K562 (cell line): ENCODE measurements around the gene EZH2. TPM values are rescaled to one million over a fixed set of nuclear protein-coding genes. Genes with fewer than 3 reads are reported as not detected.

Experiments used
- ATAC-seq: fragments of 200-7000 bp; cut with Tn5 transposase; 3 replicates; pipeline ENCODE4 v1.9.1; 2020; ENCODE audit warnings: moderate library complexity
- BruUV-seq: library from RNA; stranded (reverse); fragments of 400-500 nt; replicated peaks from 2 replicates; lab custom pipeline; 2021; lab: Mats Ljungman, UMichigan
- CTCF ChIA-PET: fragments of 300-600 bp; formaldehyde crosslinking; extraction: SDS; loops from one replicate; lab custom pipeline; 2021; ENCODE audit warnings: low intra/inter-chr PET ratio; lab: Yijun Ruan, JAX
- POLR2A ChIA-PET: fragments of 300-600, 350-650 bp; sonication (Branson Sonifier 250); formaldehyde crosslinking; extraction: SDS; loops from one replicate; lab custom pipeline; 2021; ENCODE audit warnings: antibody characterized with exemption, inconsistent platforms; lab: Yijun Ruan, JAX
- DNase-seq, 4 experiments: peaks; one replicate each; pipeline versions ENCODE4 v3.0.0 to v3.0.0-alpha.2; 2011 to 2018; ENCODE audit warnings: low spot score in 3 of 4, mixed read lengths in 3 of 4; ENCODE audit errors: extremely low read depth in 1 of 4
- FAIRE-seq: peaks from 2 replicates; lab custom pipeline; 2011; peaks lifted over from hg19 to GRCh38; lab: Jason Lieb, UNC
- H2AFZ ChIP-seq: 2 replicates; pipeline ENCODE4 v1.6.0; 2011; ENCODE audit warnings: low read depth, low read length, control low read depth, inconsistent platforms
- H3K27ac ChIP-seq: fragments of 200-600 bp; 3 replicates; pipeline ENCODE4 v1.8.0; 2011; ENCODE audit warnings: low read depth, mild to moderate bottlenecking, control low read depth, inconsistent platforms, low read length, moderate library complexity, mixed read lengths; ENCODE audit errors: extremely low read depth
- H3K27me3 ChIP-seq, 2 experiments: fragments of 300-600 bp in 1 of 2; 2 replicates in 1 of 2; 3 replicates in 1 of 2; pipeline versions ENCODE4 v1.6.0 to v1.8.0; 2011; ENCODE audit warnings: inconsistent platforms in 2 of 2, low read length in 2 of 2, mild to moderate bottlenecking in 1 of 2, mixed read lengths in 1 of 2, moderate library complexity in 1 of 2; ENCODE audit not compliant: control insufficient read depth in 2 of 2, insufficient read depth in 2 of 2
- H3K36me3 ChIP-seq: fragments of 300-600 bp; 3 replicates; pipeline ENCODE4 v1.8.0; 2011; ENCODE audit warnings: mild to moderate bottlenecking, low read length, inconsistent platforms; ENCODE audit not compliant: control insufficient read depth, insufficient read depth
- H3K4me1 ChIP-seq, 2 experiments: fragments of 200-600 bp in 1 of 2; replicated peaks in 1 of 2; 2 replicates in 1 of 2; 3 replicates in 1 of 2; pipeline versions ENCODE4 v1.5.1 to v1.8.0; 2011; ENCODE audit warnings: inconsistent platforms in 2 of 2, low read length in 2 of 2, mild to moderate bottlenecking in 1 of 2, mixed read lengths in 1 of 2, moderate library complexity in 1 of 2; ENCODE audit not compliant: control insufficient read depth in 2 of 2, insufficient read depth in 2 of 2
- H3K4me2 ChIP-seq: 2 replicates; pipeline ENCODE4 v1.6.1; 2011; ENCODE audit warnings: low read length, control low read depth, inconsistent platforms, mixed read lengths; ENCODE audit not compliant: insufficient read depth
- H3K4me3 ChIP-seq: fragments of 200-600 bp; sonication (generic), shearing (Covaris generic); 2 replicates; pipeline ENCODE4 v1.5.1; 2016; ENCODE audit warnings: control low read depth, inconsistent platforms
- H3K79me2 ChIP-seq: fragments of 200-600 bp; 3 replicates; pipeline ENCODE4 v1.8.0; 2011; ENCODE audit warnings: low read length, inconsistent platforms; ENCODE audit not compliant: control insufficient read depth, insufficient read depth
- H3K9ac ChIP-seq, 2 experiments: 2 replicates each; pipeline versions ENCODE4 v1.6.0 to v1.6.1; 2011; ENCODE audit warnings: low read depth in 2 of 2, low read length in 2 of 2, control low read depth in 1 of 2, inconsistent platforms in 1 of 2, mild to moderate bottlenecking in 1 of 2, mixed read lengths in 1 of 2; ENCODE audit not compliant: insufficient read depth in 1 of 2
- H3K9me1 ChIP-seq: one replicate; pipeline ENCODE4 v1.6.0; 2011; ENCODE audit warnings: inconsistent platforms, mild to moderate bottlenecking, low read length, moderate library complexity; ENCODE audit not compliant: control insufficient read depth, insufficient read depth
- H3K9me3 ChIP-seq: replicated peaks from 2 replicates; pipeline ENCODE4 v1.5.1; 2011; ENCODE audit warnings: low read depth, low read length, inconsistent platforms; ENCODE audit not compliant: control insufficient read depth, insufficient read depth
- H4K20me1 ChIP-seq: replicated peaks from 2 replicates; pipeline ENCODE4 v1.6.1; 2011; ENCODE audit warnings: low read length, inconsistent platforms, mixed read lengths; ENCODE audit not compliant: control insufficient read depth, insufficient read depth
- BRD4 ChIP-seq: fragments of 200-600 bp; sonication (generic); IDR thresholded peaks from 2 replicates; pipeline ENCODE4 v1.6.1; 2017; ENCODE audit warnings: inconsistent platforms
- CBX3 ChIP-seq, 2 experiments: IDR thresholded peaks; 1 replicate in 1 of 2; 2 replicates in 1 of 2; pipeline ENCODE4 v1.6.1; 2012; ENCODE audit warnings: inconsistent platforms in 2 of 2, low read length in 2 of 2, borderline replicate concordance in 1 of 2, control low read depth in 1 of 2
- CEBPB ChIP-seq: fragments of 450-650 bp; IDR thresholded peaks from 2 replicates; pipeline ENCODE4 v1.6.1; 2016; ENCODE audit warnings: missing genetic modification characterization, missing compliant biosample characterization
- FUS ChIP-seq: fragments of 200-400 bp; formaldehyde crosslinking; optimal IDR thresholded peaks from 2 replicates; pipeline ENCODE3; 2017; ENCODE audit warnings: low read depth, low read length
- GABPB2 ChIP-seq: fragments of 250-450 bp; sonication (Bioruptor Pico); conservative IDR thresholded peaks from 2 replicates; pipeline ENCODE4 v1.5.1; 2021; ENCODE audit warnings: mild to moderate bottlenecking
- HCFC1 ChIP-seq: IDR thresholded peaks from 2 replicates; pipeline ENCODE4 v1.6.1; 2012; ENCODE audit warnings: low read depth, low read length, improper control_type of control experiment
- KAT8 ChIP-seq: fragments of 450-650 bp; IDR thresholded peaks from 2 replicates; pipeline ENCODE4 v1.6.1; 2016; ENCODE audit warnings: low read depth, mild to moderate bottlenecking
- PML ChIP-seq: IDR thresholded peaks from 2 replicates; pipeline ENCODE4 v1.6.1; 2012; ENCODE audit warnings: low read length, inconsistent platforms
- RB1 ChIP-seq: fragments of 450-650 bp; IDR thresholded peaks from 2 replicates; pipeline ENCODE4 v1.6.1; 2017; ENCODE audit warnings: low read depth, mild to moderate bottlenecking
- SNIP1 ChIP-seq: fragments of 450-650 bp; IDR thresholded peaks from 2 replicates; pipeline ENCODE4 v1.7.1; 2017; ENCODE audit warnings: low read depth, mild to moderate bottlenecking
- SRSF1 ChIP-seq: fragments of 200-400 bp; formaldehyde crosslinking; IDR thresholded peaks from 2 replicates; pipeline ENCODE4 v1.6.1; 2017; ENCODE audit warnings: mild to moderate bottlenecking, low read depth, low read length, moderate library complexity
- TAL1 ChIP-seq: fragments of 450-650 bp; IDR thresholded peaks from 2 replicates; pipeline ENCODE4 v1.6.1; 2016; ENCODE audit warnings: mild to moderate bottlenecking
- THAP7 ChIP-seq: fragments of 250-450 bp; sonication (Bioruptor Pico); IDR thresholded peaks from 2 replicates; pipeline ENCODE4 v1.5.0; 2021
- YY1 ChIP-seq, 3 experiments: IDR thresholded peaks; 2 replicates each; pipeline ENCODE4 v1.6.1; 2011; ENCODE audit warnings: low read length in 2 of 3, mild to moderate bottlenecking in 2 of 3, moderate library complexity in 2 of 3, borderline replicate concordance in 1 of 3, control low read depth in 1 of 3, low read depth in 1 of 3; ENCODE audit not compliant: insufficient read depth in 3 of 3, insufficient replicate concordance in 2 of 3, control insufficient read depth in 1 of 3, insufficient read length in 1 of 3; ENCODE audit errors: extremely low read depth in 1 of 3
- ZC3H4 ChIP-seq: sonication (generic); formaldehyde crosslinking; IDR thresholded peaks from 2 replicates; pipeline ENCODE4 v1.9.0; 2021; ENCODE audit warnings: missing genetic modification reagents, borderline replicate concordance
- ZNF277 ChIP-seq: fragments of 250-450 bp; sonication (Bioruptor Pico); IDR thresholded peaks from 2 replicates; pipeline ENCODE4 v1.8.0; 2022; ENCODE audit warnings: inconsistent platforms, mild to moderate bottlenecking, moderate library complexity, borderline replicate concordance
- ZNF408 ChIP-seq: fragments of 250-450 bp; sonication (Bioruptor Pico); IDR thresholded peaks from 2 replicates; pipeline ENCODE4 v1.4.0; 2020; ENCODE audit warnings: low read depth, mild to moderate bottlenecking, moderate library complexity
- WGBS: fragments of 100-300 bp; shearing (Covaris generic); methylation state at CpG from one replicate; pipeline ENCODE4 v1.1.6; 2016; ENCODE audit warnings: low coverage, mixed read lengths; ENCODE audit not compliant: insufficient coverage; ENCODE audit errors: missing lambda C conversion rate; 5-methylcytosine and 5-hydroxymethylcytosine counted together
- in situ Hi-C: fragments of 300-500 bp; cut with MboI; formaldehyde crosslinking; loops from 4 replicates; pipeline ENCODE4 v1.15.0; 2018; ENCODE audit warnings: inconsistent platforms, mixed read lengths
- intact Hi-C: fragments of 100-400 bp; cut with micrococcal nuclease; formaldehyde crosslinking; loops from 2 replicates; pipeline ENCODE4 v1.14.2; 2022
- polyA plus RNA-seq, 8 experiments: library from polyadenylated mRNA; depleted of rRNA in 4 of 8; stranded (reverse) in 5 of 8; unstranded in 3 of 8; fragments of >200 nt; fragmentation: Nextera tagmentation in 2 of 8; fragmentation: Illumina TruSeq in 1 of 8; extraction: Ambion mirVana in 2 of 8; extraction: Trizol in 1 of 8; gene quantifications; 2 replicates each; pipeline versions ENCODE4 v1.2.1 to v1.2.3, GENCODE V29; 2011 to 2014; ENCODE audit warnings: inconsistent platforms in 1 of 8, missing spikeins in 1 of 8
- total RNA-seq, 7 experiments: library from RNA; depleted of rRNA in 6 of 7; stranded (reverse); fragments of >200 nt in 6 of 7; fragmentation: Illumina TruSeq in 2 of 7; extraction: Trizol in 2 of 7; gene quantifications; 2 replicates each; pipeline versions ENCODE4 v1.2.1 to v1.2.3, GENCODE V29; 2011 to 2021; ENCODE audit warnings: low replicate concordance in 1 of 7
- TF ChIP-seq, protein P1 (sequence below): fragments of 450-650 bp; formaldehyde crosslinking; IDR thresholded peaks from 2 replicates; pipeline ENCODE4 v1.4.0; 2020; ENCODE audit warnings: mild to moderate bottlenecking, moderate library complexity
- TF ChIP-seq, protein P2 (sequence below): fragments of 450-650 bp; formaldehyde crosslinking; IDR thresholded peaks from 2 replicates; pipeline ENCODE4 v1.4.0; 2020; ENCODE audit warnings: mild to moderate bottlenecking, mixed read lengths

Gene EZH2
- total and polyA plus RNA-seq, 9 of the 15 experiments (the other 6 are each of a cell fraction or from before 2014, with no cell fraction given): 48.7 to 175 (median 98.6) TPM

- H2AFZ ChIP-seq: no peak overlapping the region
- no TSS peak for BruUV-seq
- peaks cover 9% of the 10 kb centered on the region; the same call in 1 of the 2 replicates for H4K20me1 ChIP-seq
- H3K79me2 ChIP-seq: no peaks in the 10 kb centered on the region
- H3K9ac ChIP-seq: peak overlapping the region in 1 of 2 experiments; percentile 42; a peak in 1 of 4 replicates
- TF ChIP-seq, protein P1, sequence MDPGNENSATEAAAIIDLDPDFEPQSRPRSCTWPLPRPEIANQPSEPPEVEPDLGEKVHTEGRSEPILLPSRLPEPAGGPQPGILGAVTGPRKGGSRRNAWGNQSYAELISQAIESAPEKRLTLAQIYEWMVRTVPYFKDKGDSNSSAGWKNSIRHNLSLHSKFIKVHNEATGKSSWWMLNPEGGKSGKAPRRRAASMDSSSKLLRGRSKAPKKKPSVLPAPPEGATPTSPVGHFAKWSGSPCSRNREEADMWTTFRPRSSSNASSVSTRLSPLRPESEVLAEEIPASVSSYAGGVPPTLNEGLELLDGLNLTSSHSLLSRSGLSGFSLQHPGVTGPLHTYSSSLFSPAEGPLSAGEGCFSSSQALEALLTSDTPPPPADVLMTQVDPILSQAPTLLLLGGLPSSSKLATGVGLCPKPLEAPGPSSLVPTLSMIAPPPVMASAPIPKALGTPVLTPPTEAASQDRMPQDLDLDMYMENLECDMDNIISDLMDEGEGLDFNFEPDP (CRISPR knock-in tag): no peak
- TF ChIP-seq CEBPB (tag) (no peak), HCFC1 (no peak), SNIP1 (no peak), TAL1 (no peak), ZC3H4 (no peak), CBX3 (IDR thresholded peaks at IDR 0.05; ENCODE audit: borderline replicate concordance in 1 of 2, low read length in 2 of 2) (no peak), FUS (no peak), SRSF1 (no peak), GABPB2 (CRISPR knock-in tag) (no peak), YY1 (IDR thresholded peaks at IDR 0.05; ENCODE audit: borderline replicate concordance in 1 of 3, control insufficient read depth in 1 of 3, extremely low read depth in 1 of 3, insufficient read depth in 3 of 3, insufficient read length in 1 of 3, insufficient replicate concordance in 2 of 3, low read depth in 1 of 3, low read length in 2 of 3) (no peak), ZNF408 (no peak), ZNF277 (CRISPR knock-in tag) (no peak), RB1 (no peak), KAT8 (no peak), THAP7 (CRISPR knock-in tag) (no peak), PML (no peak), BRD4 (no peak)
- TF ChIP-seq, protein P2, sequence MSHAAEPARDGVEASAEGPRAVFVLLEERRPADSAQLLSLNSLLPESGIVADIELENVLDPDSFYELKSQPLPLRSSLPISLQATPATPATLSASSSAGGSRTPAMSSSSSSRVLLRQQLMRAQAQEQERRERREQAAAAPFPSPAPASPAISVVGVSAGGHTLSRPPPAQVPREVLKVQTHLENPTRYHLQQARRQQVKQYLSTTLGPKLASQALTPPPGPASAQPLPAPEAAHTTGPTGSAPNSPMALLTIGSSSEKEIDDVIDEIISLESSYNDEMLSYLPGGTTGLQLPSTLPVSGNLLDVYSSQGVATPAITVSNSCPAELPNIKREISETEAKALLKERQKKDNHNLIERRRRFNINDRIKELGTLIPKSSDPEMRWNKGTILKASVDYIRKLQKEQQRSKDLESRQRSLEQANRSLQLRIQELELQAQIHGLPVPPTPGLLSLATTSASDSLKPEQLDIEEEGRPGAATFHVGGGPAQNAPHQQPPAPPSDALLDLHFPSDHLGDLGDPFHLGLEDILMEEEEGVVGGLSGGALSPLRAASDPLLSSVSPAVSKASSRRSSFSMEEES: no peak
- no peaks in the 10 kb centered on the region for H3K9me3 ChIP-seq
- intact Hi-C loops: loop anchor here (5.0 to 10.0 kb wide), 2 partner anchors 152 to 285 kb away; partner anchors contain the start of gene ZNF786
- no peaks in the 10 kb centered on the region for H3K9me1 ChIP-seq
- no peak overlapping the region for H3K4me2 ChIP-seq
- no peaks in the 10 kb centered on the region for H3K27me3 ChIP-seq
- WGBS: 94% methylated on average over 4 of the region's 4 CpGs
- H3K4me1 ChIP-seq: no peaks in the 10 kb centered on the region
- DNase-seq: no peak
- H3K4me3 ChIP-seq: no peak overlapping the region
- ATAC-seq: no peak
- ChIA-PET POLR2A (interaction anchor here (0.7 kb wide), 1 partner anchor 41 kb away, joined by 4 read pairs; no protein-coding TSS in a partner anchor), CTCF (no interaction called here)
- no peak overlapping the region for H3K27ac ChIP-seq
- peaks cover 97% of the 10 kb centered on the region for H3K36me3 ChIP-seq
- in situ Hi-C loops: no loop called here
- peak; percentile 32 for FAIRE-seq
Measured at GRCh38 chr7:148809856-148810255, 74.2 kb downstream of the EZH2 start.
